ENCODE data around the gene KCNK3.

KCNK3 gene

DNA sequence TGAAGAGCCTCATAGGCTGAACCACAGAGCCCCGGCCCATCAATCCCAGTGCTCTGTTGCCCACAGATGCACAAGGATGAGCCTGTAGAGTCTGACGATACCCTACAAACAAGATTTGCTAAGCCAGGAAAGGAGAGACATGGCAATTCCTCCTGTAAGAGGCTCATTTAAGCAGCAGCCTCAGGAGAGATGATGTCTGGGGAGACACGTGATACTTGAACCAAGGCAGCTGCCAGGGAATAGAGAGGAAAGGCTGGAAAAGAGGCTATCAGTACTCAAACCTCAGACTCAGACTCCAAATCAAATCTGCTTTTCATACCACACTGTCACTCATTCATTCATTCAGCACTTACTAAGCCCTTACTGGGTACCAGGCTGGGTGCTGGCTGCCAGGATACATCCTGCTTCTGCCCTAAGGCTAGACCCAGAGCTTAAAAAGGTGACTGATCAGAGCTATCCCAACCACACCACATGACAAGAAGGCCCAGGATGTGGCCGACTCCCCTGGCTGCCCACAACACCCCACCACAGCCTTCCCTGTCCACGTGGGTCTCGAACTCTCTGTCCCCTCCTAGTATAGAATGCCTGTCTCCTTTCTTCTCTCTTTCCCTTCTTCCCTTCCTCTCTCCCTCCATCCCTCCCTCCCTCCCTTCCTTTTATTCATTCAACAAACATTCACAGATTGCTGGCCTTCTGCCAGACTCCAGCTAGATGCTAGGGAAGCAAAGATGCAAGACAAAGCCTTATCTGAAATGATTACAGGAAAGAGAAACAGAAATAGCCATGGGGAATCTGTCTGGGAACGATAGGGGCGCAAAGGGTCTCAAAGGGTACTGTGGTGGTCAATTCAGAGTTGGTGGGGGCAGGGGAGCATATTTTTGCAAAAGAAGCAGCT lies 23.4 kb upstream of the KCNK3 start:
- TF ChIP-seq ZFX (IDR thresholded peaks at IDR 0.05; ENCODE audit: borderline replicate concordance) = no peak
- TF ChIP-seq, protein P1, sequence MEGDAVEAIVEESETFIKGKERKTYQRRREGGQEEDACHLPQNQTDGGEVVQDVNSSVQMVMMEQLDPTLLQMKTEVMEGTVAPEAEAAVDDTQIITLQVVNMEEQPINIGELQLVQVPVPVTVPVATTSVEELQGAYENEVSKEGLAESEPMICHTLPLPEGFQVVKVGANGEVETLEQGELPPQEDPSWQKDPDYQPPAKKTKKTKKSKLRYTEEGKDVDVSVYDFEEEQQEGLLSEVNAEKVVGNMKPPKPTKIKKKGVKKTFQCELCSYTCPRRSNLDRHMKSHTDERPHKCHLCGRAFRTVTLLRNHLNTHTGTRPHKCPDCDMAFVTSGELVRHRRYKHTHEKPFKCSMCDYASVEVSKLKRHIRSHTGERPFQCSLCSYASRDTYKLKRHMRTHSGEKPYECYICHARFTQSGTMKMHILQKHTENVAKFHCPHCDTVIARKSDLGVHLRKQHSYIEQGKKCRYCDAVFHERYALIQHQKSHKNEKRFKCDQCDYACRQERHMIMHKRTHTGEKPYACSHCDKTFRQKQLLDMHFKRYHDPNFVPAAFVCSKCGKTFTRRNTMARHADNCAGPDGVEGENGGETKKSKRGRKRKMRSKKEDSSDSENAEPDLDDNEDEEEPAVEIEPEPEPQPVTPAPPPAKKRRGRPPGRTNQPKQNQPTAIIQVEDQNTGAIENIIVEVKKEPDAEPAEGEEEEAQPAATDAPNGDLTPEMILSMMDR (IDR thresholded peaks at IDR 0.05) = no peak
- H3K27ac ChIP-seq = no peak overlapping the region

DNA sequence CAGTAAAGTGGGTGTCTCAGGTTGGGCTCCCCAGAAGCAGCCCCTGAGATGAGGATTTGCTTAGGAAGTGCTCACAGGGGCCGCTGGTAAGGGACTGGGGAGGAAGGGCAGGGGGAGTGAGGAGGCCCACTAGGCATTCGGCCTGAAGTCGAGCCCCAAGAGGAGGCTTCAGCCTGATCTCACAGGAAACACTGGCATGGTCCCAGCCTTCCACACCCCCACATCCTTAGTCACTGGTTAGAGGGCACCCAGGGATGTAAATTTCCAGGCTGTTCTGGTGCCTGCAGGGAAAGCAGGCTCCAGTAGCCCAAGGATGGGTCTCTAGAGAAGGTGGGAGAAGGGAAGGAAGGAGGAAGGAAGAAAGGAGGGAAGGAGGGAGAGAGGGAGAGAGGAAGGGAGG lies 22.4 kb upstream of the KCNK3 start:
- TF ChIP-seq, protein P1 (IDR thresholded peaks at IDR 0.05) = no peak
- no peak for TF ChIP-seq ZFX (IDR thresholded peaks at IDR 0.05; ENCODE audit: borderline replicate concordance)
- H3K27ac ChIP-seq = no peak overlapping the region

DNA sequence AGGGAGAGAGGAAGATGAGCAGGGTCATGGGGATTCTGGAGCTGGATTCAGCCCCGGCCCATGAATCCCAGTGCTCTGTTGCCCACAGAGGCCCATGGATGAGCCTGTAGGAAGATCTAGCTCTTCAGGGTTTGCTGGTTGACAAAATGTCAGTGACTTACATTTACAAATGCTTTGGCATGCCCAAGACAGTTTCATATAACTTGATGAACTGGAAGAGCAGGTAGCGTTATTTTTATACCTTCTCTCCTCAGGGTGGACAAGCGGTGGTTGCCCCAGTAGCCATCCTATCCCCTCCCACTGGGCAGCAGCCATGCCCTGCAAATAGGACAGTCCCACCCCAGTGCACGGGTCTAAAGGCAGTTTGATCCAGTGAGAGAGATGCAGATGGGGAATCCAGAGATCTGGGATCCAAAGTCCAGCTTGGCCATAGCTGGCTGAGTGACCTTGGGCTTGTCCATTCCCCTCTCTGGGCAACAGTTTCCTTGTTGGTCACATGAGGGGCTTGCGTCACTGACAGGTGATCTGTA lies 21.5 kb upstream of the KCNK3 start:
- H3K27ac ChIP-seq = no peak overlapping the region
- TF ChIP-seq, protein P1 (IDR thresholded peaks at IDR 0.05) = no peak
- TF ChIP-seq ZFX (IDR thresholded peaks at IDR 0.05; ENCODE audit: borderline replicate concordance) = no peak

DNA sequence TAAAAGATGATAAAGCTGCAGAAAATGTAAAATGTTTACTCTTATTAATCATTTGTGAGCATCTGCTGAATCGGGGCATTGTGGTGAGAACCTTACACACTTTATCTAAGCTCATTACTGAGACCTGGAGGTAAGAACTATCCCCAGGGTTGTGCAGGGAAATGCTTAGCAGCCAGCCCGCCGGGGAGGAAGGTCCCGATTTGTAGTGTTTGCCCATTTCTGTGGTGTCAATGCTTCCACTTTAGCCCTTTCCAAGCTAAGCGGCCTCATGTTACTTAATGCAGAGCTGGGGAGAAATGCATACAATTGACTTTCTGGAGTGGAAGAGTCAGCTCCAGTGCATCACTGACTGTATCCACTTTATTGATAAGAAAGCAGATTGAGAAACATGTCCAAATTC lies 20.8 kb upstream of the KCNK3 start:
- TF ChIP-seq, protein P1 (IDR thresholded peaks at IDR 0.05) = no peak
- TF ChIP-seq ZFX (IDR thresholded peaks at IDR 0.05; ENCODE audit: borderline replicate concordance) = no peak
- no peak overlapping the region for H3K27ac ChIP-seq

DNA sequence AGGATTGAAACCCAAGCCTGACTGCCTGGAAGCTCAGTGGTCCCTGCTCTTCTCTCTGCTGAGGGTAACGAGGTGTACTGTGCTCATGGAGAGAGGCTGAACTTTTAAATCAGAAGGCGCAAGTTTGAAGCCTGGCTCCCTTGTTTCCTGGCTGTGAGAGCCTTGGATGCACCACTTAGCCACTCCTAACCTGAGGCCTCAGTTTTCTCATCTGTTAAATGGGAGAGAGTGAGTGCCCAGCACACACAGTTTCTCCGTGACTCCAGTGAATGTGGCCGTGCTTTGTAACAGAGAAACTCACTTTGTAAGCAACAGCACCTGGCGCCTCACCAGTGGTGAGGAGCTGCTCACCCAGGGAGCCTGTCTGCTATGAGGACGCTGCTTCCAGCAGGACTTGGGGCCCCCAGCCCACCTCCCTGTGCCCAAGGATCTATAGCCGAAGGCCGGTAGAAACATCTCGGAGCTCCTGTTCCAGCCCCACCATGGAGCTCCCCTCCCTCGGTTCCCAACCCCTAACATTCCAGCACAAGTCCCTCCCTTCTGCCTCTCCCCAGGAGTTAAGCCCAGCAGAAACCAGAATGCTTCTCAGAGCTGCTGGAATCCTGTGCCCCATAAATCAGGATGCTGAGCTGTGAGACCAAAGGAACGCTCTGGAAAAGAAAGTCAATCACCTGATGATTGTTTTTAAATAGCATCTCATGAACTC lies 20.3 kb upstream of the KCNK3 start:
- no peak overlapping the region for H3K27ac ChIP-seq
- no peak for TF ChIP-seq ZFX (IDR thresholded peaks at IDR 0.05; ENCODE audit: borderline replicate concordance)
- TF ChIP-seq, protein P1 (IDR thresholded peaks at IDR 0.05) = no peak

DNA sequence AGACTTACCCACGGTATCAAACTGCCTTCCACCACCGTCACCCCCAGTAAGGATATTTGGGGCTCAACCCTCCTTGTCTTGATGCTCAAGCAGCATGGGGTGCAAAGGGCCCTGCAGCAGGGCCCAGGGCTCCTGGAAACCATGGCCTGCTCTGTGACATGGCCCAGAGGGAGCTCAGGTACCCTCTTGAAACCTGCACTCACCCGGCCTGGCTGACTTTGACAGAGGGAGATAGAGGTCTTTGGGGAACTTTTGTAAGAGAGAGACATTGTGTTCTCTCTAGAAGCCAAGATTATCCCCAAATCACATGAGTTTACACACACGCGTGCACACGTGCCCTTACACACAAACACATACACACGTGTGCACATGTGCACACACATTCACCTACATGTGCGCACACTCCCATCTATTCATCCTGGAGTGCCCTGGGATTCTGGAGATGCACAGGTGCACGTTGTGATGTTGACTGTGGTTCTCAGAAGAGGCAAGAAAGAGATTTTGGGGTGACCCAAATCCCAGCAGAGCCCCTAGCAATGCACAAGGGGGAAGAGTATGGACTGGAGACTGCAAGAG lies 19.6 kb upstream of the KCNK3 start:
- no peak overlapping the region for H3K27ac ChIP-seq

More for the DNA sequence above, 19.6 kb upstream of the KCNK3 start:
- no peak for TF ChIP-seq ZFX (IDR thresholded peaks at IDR 0.05; ENCODE audit: borderline replicate concordance)
- TF ChIP-seq, protein P1 (IDR thresholded peaks at IDR 0.05) = no peak
